DMS53 (cell line): ENCODE data around the gene MESD.

Source experiments
- DNase-seq: peaks from one replicate; lab custom pipeline; 2025; lab: John Stamatoyannopoulos, UW

The MESD gene

GRCh38 chr15:80936288-80937078, 53.1 kb downstream of the MESD start:
- DNase-seq = no peak

DNA sequence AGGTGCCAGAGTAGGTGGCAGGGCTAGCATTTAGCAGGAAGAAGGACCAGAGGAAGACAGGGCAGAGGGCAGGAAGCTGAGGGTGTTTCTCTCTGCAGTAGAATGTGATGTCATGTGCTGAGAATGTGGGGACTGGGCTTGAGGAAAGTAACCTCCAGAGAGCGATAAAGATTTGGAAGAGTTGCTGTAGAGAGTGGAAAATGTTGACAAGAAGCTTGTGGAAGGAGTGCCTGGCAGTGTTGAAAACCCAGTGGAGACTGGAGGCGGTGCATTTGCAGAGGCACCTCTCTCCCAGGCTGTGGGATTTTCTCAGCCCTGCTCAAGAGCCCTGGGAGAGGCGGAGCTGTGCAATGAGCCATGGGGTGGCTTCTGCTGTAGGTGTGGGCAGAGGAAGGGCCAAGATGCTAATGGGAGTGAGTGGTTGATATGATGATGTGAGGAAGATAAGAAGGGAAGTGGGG, 54.8 kb downstream of the MESD start:
- DNase-seq = no peak

GRCh38 chr15:80932989-80933388, 56.6 kb downstream of the MESD start:
- no peak for DNase-seq

- DNase-seq = no peak
Observed at GRCh38 chr15:80932513-80932815, 57.2 kb downstream of the MESD start.

- DNase-seq = no peak
Observed at GRCh38 chr15:80931721-80932512, 57.7 kb downstream of the MESD start.

DNA sequence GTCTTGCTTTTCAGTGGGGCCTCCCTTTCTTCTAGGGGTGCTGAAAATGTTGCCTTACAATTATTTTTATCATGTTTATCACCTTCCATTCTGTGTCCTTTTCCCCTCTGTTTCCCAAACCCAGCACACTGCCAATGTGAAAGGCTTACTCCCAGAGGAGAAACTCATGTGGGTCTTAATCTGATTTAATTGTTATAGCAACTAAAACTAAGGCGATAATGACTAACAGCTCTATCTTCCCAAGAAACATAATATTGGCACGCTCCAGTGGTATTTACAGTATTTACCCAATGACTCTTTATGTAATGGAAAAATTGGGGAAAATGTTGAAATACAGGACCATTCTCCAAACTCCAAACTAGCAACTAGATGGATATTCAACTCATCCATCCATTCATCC, 58.4 kb downstream of the MESD start:
- DNase-seq = no peak

DNA sequence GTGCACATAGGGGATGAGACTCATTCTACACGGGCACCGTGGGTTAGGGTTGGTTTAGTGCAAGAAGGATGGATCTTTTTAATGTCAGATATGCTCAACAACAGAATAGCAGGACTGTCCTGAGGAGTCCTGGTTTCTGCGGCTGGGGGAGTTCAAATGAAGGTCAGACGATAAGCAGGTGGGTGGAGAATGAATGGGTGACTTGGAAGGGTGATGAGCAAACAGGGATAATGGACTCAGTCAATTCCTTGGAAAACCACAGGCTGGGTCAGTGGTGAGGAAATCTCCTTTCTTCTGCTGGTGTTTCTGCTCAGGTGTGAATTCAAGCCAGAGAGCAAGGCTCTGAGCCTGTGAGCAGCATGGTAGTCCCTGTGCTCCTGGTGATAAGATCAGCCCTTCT, 59.9 kb downstream of the MESD start:
- no peak for DNase-seq

- DNase-seq = no peak
Observed at GRCh38 chr15:80929225-80929624, 60.4 kb downstream of the MESD start.

DNA sequence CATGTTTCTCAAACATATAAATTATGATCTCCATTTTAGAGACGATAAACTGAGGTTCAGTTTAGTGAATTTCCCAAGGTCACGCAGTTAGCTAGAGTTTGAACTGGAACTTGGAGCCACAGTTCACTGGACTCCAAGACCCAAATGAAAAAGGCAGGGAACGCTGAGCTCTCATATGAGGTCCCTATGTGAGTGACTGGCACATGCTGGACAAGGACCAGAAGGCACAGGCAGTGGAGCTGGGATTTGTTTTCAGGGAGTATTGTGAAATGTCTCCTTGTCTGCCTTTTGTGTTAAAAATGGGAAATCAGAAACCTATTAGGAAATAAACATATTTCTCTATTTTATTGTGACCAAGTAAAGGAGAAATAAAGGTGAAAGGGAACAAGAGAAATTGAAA, 63.5 kb downstream of the MESD start:
- DNase-seq = no peak

GRCh38 chr15:80925597-80926059, 64.0 kb downstream of the MESD start:
- no peak for DNase-seq

DNA sequence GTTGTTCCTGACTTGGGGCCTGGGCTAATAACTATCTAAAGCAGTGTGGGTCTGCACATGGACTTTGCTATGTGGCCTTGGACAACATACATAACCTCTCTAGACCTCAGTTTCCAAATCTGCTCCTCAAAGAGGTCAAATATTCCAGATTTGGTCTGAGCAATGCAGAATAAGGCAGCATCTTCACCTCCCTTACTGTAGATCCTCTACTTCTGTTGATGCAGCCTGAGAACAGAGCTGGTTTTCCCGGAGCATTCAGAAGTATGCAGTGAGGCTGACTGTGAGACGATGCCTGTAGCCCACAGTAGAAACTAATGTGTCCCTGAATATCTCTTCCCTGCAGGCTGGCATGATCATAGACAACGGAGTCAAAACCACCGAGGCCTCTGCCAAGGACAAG, 65.3 kb downstream of the MESD start:
- no peak for DNase-seq

GRCh38 chr15:80923668-80924067, 66.0 kb downstream of the MESD start:
- no peak for DNase-seq

- DNase-seq = no peak
Observed at GRCh38 chr15:80921736-80922410, 67.7 kb downstream of the MESD start.

- DNase-seq = no peak
Observed at GRCh38 chr15:80920271-80920699, 69.3 kb downstream of the MESD start.

DNA sequence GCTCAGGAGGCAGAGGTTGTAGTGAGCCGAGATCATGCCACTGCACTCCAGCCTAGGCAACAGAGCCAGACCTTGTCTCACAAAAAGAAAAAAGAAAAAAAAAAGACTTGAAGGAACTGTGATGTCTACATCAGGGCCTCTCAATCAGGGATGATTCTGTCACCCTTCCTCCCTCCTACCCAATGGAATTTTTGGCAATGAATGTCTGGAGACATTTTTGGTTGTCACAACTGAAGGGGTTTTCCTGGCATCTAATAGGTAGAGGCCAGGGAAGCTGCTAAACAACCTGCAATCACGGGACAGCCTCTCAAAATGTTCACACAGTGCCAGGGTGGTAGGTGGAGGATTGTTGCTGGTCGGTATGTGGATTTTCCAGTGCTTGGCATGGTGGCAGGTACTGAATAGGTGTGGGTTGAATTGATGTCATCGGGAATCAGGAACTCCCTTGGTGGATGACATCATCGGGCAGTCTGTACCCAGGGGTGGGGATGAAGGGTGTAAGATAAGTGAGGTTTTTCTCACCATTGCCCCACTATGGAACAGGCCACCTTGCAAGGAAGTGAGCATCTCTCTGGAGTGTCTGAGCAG, 71.3 kb downstream of the MESD start:
- no peak for DNase-seq

GRCh38 chr15:80916056-80916455, 73.6 kb downstream of the MESD start:
- DNase-seq = no peak

DNA sequence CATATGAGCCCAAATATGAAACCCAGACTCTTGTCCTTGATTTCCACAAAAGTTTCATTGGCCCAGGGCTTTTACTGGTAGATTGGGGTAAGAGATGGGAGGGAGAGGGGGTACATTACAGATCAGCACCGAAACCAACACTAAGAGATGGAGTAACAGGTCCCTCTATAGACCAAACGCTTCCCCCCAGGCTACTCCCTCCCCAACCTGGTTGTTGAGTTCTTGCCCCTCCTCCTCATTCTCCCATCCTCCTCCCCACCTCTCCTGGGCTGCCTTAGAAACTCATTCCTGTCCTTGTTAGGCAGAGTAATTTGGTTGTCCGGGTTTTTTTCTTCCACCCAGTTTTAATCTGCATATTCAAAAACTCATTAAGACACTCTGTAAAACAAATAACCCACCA, 74.1 kb downstream of the MESD start:
- DNase-seq = no peak

GRCh38 chr15:80913541-80913940, 76.1 kb downstream of the MESD start:
- no peak for DNase-seq

GRCh38 chr15:80912673-80913072, 76.9 kb downstream of the MESD start:
- DNase-seq = no peak

DNA sequence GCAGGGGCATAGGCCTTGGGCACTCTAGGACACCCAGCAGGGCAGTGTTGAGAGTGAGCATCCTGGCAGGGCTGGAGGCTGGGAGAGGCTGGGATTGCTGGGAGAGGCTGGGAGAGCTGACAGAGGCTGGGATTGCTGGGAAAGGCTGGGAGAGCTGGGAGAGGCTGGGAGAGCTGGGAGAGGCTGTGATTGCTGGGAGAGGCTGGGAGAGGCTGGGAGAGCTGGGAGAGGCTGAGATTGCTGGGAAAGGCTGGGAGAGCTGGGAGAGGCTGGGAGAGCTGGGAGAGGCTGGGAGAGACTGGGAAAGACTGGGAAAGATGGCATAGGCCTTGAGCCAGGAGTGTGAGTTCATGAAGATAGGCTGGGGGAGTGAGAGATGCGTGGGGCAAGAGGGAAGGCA, 77.8 kb downstream of the MESD start:
- DNase-seq = no peak

GRCh38 chr15:80906159-80906766, 83.4 kb downstream of the MESD start:
- DNase-seq = peak; percentile 92

- DNase-seq = peak; percentile 49
Observed at GRCh38 chr15:80904998-80905397, 84.6 kb downstream of the MESD start.
